ENCODE measurements around the gene UBAP1. TPM values are rescaled to one million over a fixed set of nuclear protein-coding genes. Genes with fewer than 3 reads are reported as not detected.
A peak's percentile ranks its signal among the peaks of the same experiment; 100 is the strongest.

UBAP1 gene
- total RNA-seq, 1 experiment from 2014 or later: 22.6 TPM

GRCh38 chr9:34252670-34253459 lies 74.0 kb downstream of the UBAP1 start:
- peaks cover 12% of the 10 kb centered on the region; the same call in 1 of the 2 replicates for H3K36me3 ChIP-seq (ENCODE audit: insufficient read depth, low read length)
- H3K27ac ChIP-seq (ENCODE audit: low read length): peak overlapping the region; percentile 32
- 0 out of 2 replicates have a peak, but pooled peaks cover 2% of the 10 kb centered on the region for H4K20me1 ChIP-seq (ENCODE audit: insufficient read depth, low read depth, low read length)
- H3K27me3 ChIP-seq (ENCODE audit: low read length): no peaks in the 10 kb centered on the region
- no peak overlapping the region for H2AFZ ChIP-seq (ENCODE audit: low read length)
- H3K79me2 ChIP-seq (ENCODE audit: low read length): peaks cover 12% of the 10 kb centered on the region; the same call in 1 of the 2 replicates
- no peak overlapping the region for H3K9ac ChIP-seq (ENCODE audit: low read length)
- H3K4me3 ChIP-seq (ENCODE audit: low read length): no peak overlapping the region
- no peaks in the 10 kb centered on the region for H3K9me2 ChIP-seq (replicated peaks; ENCODE audit: insufficient read depth, low read length)
- no peaks in the 10 kb centered on the region for H3K9me3 ChIP-seq (ENCODE audit: low read length)
- no peak overlapping the region for H3K4me2 ChIP-seq (ENCODE audit: low read depth, low read length, poor library complexity, severe bottlenecking)
- DNase-seq: peak; percentile 83
- H3K4me1 ChIP-seq (ENCODE audit: low read length): peaks cover 35% of the 10 kb centered on the region

DNA sequence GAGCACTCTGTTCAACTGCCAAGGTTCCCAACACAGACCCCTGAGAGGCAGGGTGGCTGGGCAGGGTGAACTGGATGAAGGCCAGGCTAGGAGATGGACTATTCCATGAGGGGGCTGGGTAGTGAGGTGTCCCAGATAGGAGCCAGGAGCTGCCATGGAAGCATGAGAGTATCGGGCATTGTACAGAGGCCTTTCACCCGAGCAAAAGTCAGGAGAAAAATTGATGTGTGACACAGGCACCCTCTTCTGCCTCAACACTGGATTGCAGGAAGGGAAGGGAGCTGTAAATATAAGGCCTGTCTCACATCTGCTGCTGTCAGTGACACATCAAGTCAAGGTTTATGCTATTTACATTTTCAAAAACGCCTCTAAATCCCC lies 74.6 kb downstream of the UBAP1 start:
- peak overlapping the region; percentile 27; the same call in 1 of the 2 replicates for H3K27ac ChIP-seq (ENCODE audit: low read length)
- no peak overlapping the region for H3K4me2 ChIP-seq (ENCODE audit: low read depth, low read length, poor library complexity, severe bottlenecking)
- H3K36me3 ChIP-seq (ENCODE audit: insufficient read depth, low read length): peaks cover 12% of the 10 kb centered on the region; the same call in 1 of the 2 replicates
- no peak overlapping the region for H3K4me3 ChIP-seq (ENCODE audit: low read length)
- H2AFZ ChIP-seq (ENCODE audit: low read length): no peak overlapping the region
- no peaks in the 10 kb centered on the region for H3K27me3 ChIP-seq (ENCODE audit: low read length)
- H3K9me3 ChIP-seq (ENCODE audit: low read length): no peaks in the 10 kb centered on the region
- H3K79me2 ChIP-seq (ENCODE audit: low read length): peaks cover 8% of the 10 kb centered on the region; the same call in 1 of the 2 replicates
- 0 out of 2 replicates have a peak, but pooled peaks cover 2% of the 10 kb centered on the region for H4K20me1 ChIP-seq (ENCODE audit: insufficient read depth, low read depth, low read length)
- DNase-seq: no peak
- H3K4me1 ChIP-seq (ENCODE audit: low read length): peaks cover 38% of the 10 kb centered on the region
- no peak overlapping the region for H3K9ac ChIP-seq (ENCODE audit: low read length)
- no peaks in the 10 kb centered on the region for H3K9me2 ChIP-seq (replicated peaks; ENCODE audit: insufficient read depth, low read length)

DNA sequence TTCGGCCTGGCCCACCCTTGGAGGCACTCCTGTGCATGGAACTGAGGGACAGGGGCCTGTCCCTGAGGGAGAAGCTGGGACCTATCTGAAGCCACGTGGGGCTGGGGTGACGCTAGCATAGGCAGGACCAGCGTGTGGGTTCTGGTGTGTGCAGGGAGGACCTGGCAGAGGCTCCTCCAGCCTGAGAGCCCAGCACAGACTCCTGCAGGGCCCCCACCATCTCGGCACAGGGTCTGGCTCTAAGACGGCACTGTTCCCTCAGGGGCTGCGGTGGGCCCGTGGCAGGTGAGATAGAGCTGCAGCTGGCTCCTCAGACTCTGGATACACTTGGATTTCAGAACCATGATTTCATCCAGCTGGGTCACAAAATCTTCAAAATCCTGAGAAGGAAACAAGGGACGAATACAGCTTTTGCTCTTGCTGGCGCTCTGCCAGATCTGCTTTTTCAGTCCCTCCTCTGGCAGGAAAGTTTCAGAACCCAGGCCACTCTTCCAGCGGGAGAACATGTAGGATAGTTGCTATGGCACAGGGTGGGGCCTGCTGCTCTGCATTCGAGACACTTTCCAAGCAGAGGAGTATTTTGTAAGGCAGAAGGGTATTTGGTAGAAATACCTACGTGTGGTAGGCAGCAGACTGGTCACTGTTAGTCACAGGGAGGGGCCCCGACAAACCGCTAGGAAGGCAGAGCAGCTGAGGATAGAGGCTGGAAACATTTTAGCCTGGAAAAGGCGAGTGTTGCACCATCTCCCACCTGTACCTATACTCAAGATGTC lies 75.5 kb downstream of the UBAP1 start:
- Histone ChIP-seq H3K9me3 (ENCODE audit: low read length) (no peaks in the 10 kb centered on the region), H3K79me2 (ENCODE audit: low read length) (0 out of 2 replicates have a peak, but pooled peaks cover under 1% of the 10 kb centered on the region), H3K27ac (ENCODE audit: low read length) (no peak overlapping the region), H4K20me1 (ENCODE audit: insufficient read depth, low read depth, low read length) (0 out of 2 replicates have a peak, but pooled peaks cover 2% of the 10 kb centered on the region), H3K4me1 (ENCODE audit: low read length) (peaks cover 38% of the 10 kb centered on the region), H3K4me3 (ENCODE audit: low read length) (no peak overlapping the region), H3K9me2 (replicated peaks; ENCODE audit: insufficient read depth, low read length) (no peaks in the 10 kb centered on the region), H3K36me3 (ENCODE audit: insufficient read depth, low read length) (peaks cover 19% of the 10 kb centered on the region; the same call in 1 of the 2 replicates), H3K4me2 (ENCODE audit: low read depth, low read length, poor library complexity, severe bottlenecking) (no peak overlapping the region), H3K27me3 (ENCODE audit: low read length) (no peaks in the 10 kb centered on the region), H3K9ac (ENCODE audit: low read length) (no peak overlapping the region), H2AFZ (ENCODE audit: low read length) (no peak overlapping the region)
- no peak for DNase-seq

DNA sequence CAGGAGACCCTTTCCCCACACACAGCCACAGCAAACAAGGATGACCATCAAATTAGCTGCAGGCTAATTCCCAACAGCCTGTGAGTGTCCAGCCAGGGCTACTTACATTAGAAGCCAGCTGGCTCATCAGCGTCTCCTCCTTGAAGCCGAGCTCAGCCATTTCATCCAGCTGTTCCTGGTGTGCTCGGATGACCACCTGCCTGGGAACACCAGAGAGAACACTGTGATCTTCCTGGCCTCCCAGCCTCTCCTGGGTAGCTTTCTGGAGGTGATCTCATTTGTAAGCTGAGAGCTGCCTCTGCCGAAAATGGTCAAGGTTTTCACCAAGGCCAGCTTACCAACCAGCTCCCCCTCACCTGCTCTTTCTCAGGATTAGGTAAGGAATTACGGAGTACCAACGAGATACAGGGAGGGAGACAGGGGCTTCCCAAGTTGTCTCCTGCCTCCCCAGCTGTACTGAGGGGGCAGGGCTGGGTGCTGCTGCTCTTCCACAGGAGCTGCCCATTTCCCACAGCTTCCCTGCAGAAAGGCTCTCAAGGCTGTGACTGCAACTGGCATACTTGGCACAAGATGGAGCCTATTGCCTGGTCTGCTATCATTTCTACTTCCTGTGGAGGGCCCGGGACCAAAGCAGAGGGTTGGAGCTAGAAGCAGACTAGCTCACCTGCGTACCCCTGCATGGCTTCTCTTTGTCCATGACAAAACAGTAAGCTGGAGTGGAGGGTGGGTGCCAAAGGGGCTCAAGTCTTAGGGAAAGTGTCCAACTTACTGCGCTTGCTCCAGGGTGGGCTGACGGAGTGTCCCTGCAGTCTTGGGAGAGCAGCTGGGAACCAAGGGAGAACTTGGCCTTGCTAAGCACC lies 76.4 kb downstream of the UBAP1 start:
- Histone ChIP-seq H3K36me3 (ENCODE audit: insufficient read depth, low read length) (peaks cover 25% of the 10 kb centered on the region; the same call in 1 of the 2 replicates), H3K4me2 (ENCODE audit: low read depth, low read length, poor library complexity, severe bottlenecking) (no peak overlapping the region)

DNA sequence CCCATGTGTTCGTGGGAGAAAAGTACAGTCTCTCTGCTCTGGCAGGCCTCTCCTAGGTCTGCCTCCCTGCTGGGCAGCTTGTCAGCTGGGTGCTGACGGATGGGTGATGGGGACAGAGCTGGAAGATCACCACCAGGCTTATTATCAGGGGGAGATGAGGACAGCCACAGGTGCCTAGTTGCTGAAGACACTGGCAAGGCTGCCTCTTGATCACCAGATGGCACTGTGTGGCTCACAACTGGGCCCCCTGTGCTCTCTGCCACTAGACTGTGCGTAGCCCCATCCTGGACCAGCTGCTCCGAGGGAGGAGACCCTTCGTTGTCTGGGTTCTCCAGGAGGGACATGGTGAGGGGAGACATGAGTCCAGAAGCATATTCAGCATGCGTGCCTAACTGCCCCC lies 77.3 kb downstream of the UBAP1 start:
- H3K9me3 ChIP-seq (ENCODE audit: low read length): no peaks in the 10 kb centered on the region
- no peaks in the 10 kb centered on the region for H3K9me2 ChIP-seq (replicated peaks; ENCODE audit: insufficient read depth, low read length)
- H3K4me3 ChIP-seq (ENCODE audit: low read length): no peak overlapping the region
- H4K20me1 ChIP-seq (ENCODE audit: insufficient read depth, low read depth, low read length): no peaks in the 10 kb centered on the region
- H3K27me3 ChIP-seq (ENCODE audit: low read length): no peaks in the 10 kb centered on the region
- H3K4me1 ChIP-seq (ENCODE audit: low read length): peaks cover 38% of the 10 kb centered on the region
- H3K36me3 ChIP-seq (ENCODE audit: insufficient read depth, low read length): peaks cover 25% of the 10 kb centered on the region; the same call in 1 of the 2 replicates
- H3K9ac ChIP-seq (ENCODE audit: low read length): peak overlapping the region; percentile 54; the same call in 1 of the 2 replicates
- H2AFZ ChIP-seq (ENCODE audit: low read length): no peak overlapping the region
- no peaks in the 10 kb centered on the region for H3K79me2 ChIP-seq (ENCODE audit: low read length)
- H3K4me2 ChIP-seq (ENCODE audit: low read depth, low read length, poor library complexity, severe bottlenecking): peak overlapping the region; percentile 39
- peak; percentile 72 for DNase-seq
- H3K27ac ChIP-seq (ENCODE audit: low read length): peak overlapping the region; percentile 85

More for the DNA sequence above, 76.4 kb downstream of the UBAP1 start:
- Histone ChIP-seq H3K79me2 (ENCODE audit: low read length) (no peaks in the 10 kb centered on the region), H3K4me1 (ENCODE audit: low read length) (peaks cover 38% of the 10 kb centered on the region), H3K9me2 (replicated peaks; ENCODE audit: insufficient read depth, low read length) (no peaks in the 10 kb centered on the region), H2AFZ (ENCODE audit: low read length) (no peak overlapping the region), H3K27ac (ENCODE audit: low read length) (no peak overlapping the region), H4K20me1 (ENCODE audit: insufficient read depth, low read depth, low read length) (no peaks in the 10 kb centered on the region), H3K9ac (ENCODE audit: low read length) (no peak overlapping the region), H3K27me3 (ENCODE audit: low read length) (no peaks in the 10 kb centered on the region), H3K9me3 (ENCODE audit: low read length) (no peaks in the 10 kb centered on the region), H3K4me3 (ENCODE audit: low read length) (no peak overlapping the region)
- DNase-seq: no peak

DNA sequence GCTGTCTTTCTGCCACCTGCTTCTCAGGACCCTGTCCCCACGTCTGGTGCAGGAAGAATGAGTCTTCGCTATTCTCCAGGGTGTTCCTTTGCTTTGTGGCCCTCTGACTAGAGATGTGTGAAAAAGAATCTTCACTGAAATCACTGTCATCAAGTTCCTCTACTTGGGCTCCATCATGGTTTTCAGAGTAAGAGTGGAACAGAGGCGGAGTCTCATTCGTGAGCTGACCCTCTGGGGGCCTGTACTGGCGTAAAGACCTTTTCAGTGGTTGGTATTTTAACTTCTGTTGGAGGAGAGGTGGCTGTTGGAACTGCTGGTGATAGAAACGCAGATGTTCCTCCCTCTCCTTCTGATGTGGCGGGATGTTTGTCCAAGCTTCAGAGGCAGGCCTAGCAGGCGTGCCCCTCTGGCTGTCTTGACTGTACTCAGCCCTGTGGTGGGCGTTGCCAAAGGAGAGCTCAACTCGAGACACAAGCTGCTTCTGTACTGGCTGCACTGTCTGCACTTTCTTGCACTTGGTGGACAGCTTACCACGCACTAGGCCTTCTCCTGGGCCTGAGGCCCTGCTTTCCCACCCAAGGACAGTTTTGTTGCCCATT lies 78.2 kb downstream of the UBAP1 start:
- no peaks in the 10 kb centered on the region for H3K9me2 ChIP-seq (replicated peaks; ENCODE audit: insufficient read depth, low read length)
- H3K79me2 ChIP-seq (ENCODE audit: low read length): no peaks in the 10 kb centered on the region
- H4K20me1 ChIP-seq (ENCODE audit: insufficient read depth, low read depth, low read length): no peaks in the 10 kb centered on the region
- peaks cover 37% of the 10 kb centered on the region for H3K4me1 ChIP-seq (ENCODE audit: low read length)
- H3K4me2 ChIP-seq (ENCODE audit: low read depth, low read length, poor library complexity, severe bottlenecking): peak overlapping the region; percentile 39
- H2AFZ ChIP-seq (ENCODE audit: low read length): no peak overlapping the region
- H3K36me3 ChIP-seq (ENCODE audit: insufficient read depth, low read length): peaks cover 22% of the 10 kb centered on the region; the same call in 1 of the 2 replicates
- H3K27me3 ChIP-seq (ENCODE audit: low read length): no peaks in the 10 kb centered on the region
- peak overlapping the region; percentile 85 for H3K27ac ChIP-seq (ENCODE audit: low read length)
- peak overlapping the region; percentile 54 for H3K9ac ChIP-seq (ENCODE audit: low read length)
- no peak overlapping the region for H3K4me3 ChIP-seq (ENCODE audit: low read length)
- H3K9me3 ChIP-seq (ENCODE audit: low read length): no peaks in the 10 kb centered on the region
- DNase-seq: no peak

GRCh38 chr9:34259315-34259714 lies 80.5 kb downstream of the UBAP1 start:
- Histone ChIP-seq H3K4me2 (ENCODE audit: low read depth, low read length, poor library complexity, severe bottlenecking) (no peak overlapping the region), H3K4me3 (ENCODE audit: low read length) (no peak overlapping the region)

More at GRCh38 chr9:34259315-34259714, 80.5 kb downstream of the UBAP1 start:
- H4K20me1 ChIP-seq (ENCODE audit: insufficient read depth, low read depth, low read length): no peaks in the 10 kb centered on the region
- peaks cover 22% of the 10 kb centered on the region; the same call in 1 of the 2 replicates for H3K36me3 ChIP-seq (ENCODE audit: insufficient read depth, low read length)
- H3K27ac ChIP-seq (ENCODE audit: low read length): no peak overlapping the region
- DNase-seq: no peak
- no peak overlapping the region for H3K9ac ChIP-seq (ENCODE audit: low read length)
- no peaks in the 10 kb centered on the region for H3K27me3 ChIP-seq (ENCODE audit: low read length)
- peaks cover 24% of the 10 kb centered on the region for H3K4me1 ChIP-seq (ENCODE audit: low read length)
- H2AFZ ChIP-seq (ENCODE audit: low read length): no peak overlapping the region
- no peaks in the 10 kb centered on the region for H3K9me2 ChIP-seq (replicated peaks; ENCODE audit: insufficient read depth, low read length)
- no peaks in the 10 kb centered on the region for H3K9me3 ChIP-seq (ENCODE audit: low read length)
- H3K79me2 ChIP-seq (ENCODE audit: low read length): no peaks in the 10 kb centered on the region

Data from Karpas-422 (cell line).